Tibial artery (tissue), 4 donors: ENCODE measurements around the gene MACROD2.

Source experiments
- DNase-seq, 2 donors: peaks; one replicate each; pipeline ENCODE4 v3.0.0-alpha.2; 2019
- H3K27ac ChIP-seq, 2 donors: fragments of 200-600 bp; sonication (generic) in 1 of 2; 1 replicate in 1 of 2; 2 replicates in 1 of 2; pipeline ENCODE4 v1.5.1; 2018 to 2019; ENCODE audit warnings: mild to moderate bottlenecking in 1 of 2
- H3K27me3 ChIP-seq, 2 donors: fragments of 200-600 bp; sonication (generic) in 1 of 2; one replicate each; pipeline versions ENCODE4 v1.5.1 to v1.6.0; 2016 to 2019
- H3K36me3 ChIP-seq, 3 donors: fragments of 200-600 bp; sonication (generic) in 2 of 3; one replicate each; pipeline ENCODE4 v1.5.1; 2016 to 2019; ENCODE audit warnings: mild to moderate bottlenecking in 2 of 3
- H3K4me1 ChIP-seq, 4 donors: fragments of 200-600 bp; sonication (generic) in 2 of 4; 1 replicate in 3 of 4; 2 replicates in 1 of 4; pipeline ENCODE4 v1.5.1; 2016 to 2019
- H3K4me3 ChIP-seq, 2 donors: fragments of 200-600 bp; sonication (generic) in 1 of 2; 1 replicate in 1 of 2; 2 replicates in 1 of 2; pipeline ENCODE4 v1.5.1; 2018 to 2019; ENCODE audit warnings: mild to moderate bottlenecking in 2 of 2
- H3K9me3 ChIP-seq, 3 donors: fragments of 200-600 bp; sonication (generic) in 1 of 3; one replicate each; pipeline ENCODE4 v1.5.1; 2016 to 2019
- CTCF ChIP-seq, 2 experiments: fragments of 200-600 bp in 1 of 2; fragments of 450-650 bp in 1 of 2; IDR thresholded peaks; one replicate each; pipeline ENCODE4 v1.5.1; 2017 to 2019; ENCODE audit warnings: antibody characterized with exemption in 2 of 2, mild to moderate bottlenecking in 1 of 2, moderate library complexity in 1 of 2
- intact Hi-C: fragments of 100-400 bp; cut with DNase I; formaldehyde crosslinking; loops from one replicate; pipeline ENCODE4 v1.15.0; 2023; ENCODE audit warnings: low total_unique reads

The MACROD2 gene

GRCh38 chr20:14723614-14724013, 728.3 kb downstream of the MACROD2 start:
- H3K36me3 ChIP-seq = no peaks in the 10 kb centered on the region
- TF ChIP-seq CTCF (IDR thresholded peaks at IDR 0.05) = no peak
- H3K27me3 ChIP-seq = no peaks in the 10 kb centered on the region
- H3K4me3 ChIP-seq = no peak overlapping the region
- no peak overlapping the region for H3K27ac ChIP-seq
- intact Hi-C loops = no loop called here
- no peaks in the 10 kb centered on the region for H3K9me3 ChIP-seq
- no peak for DNase-seq
- H3K4me1 ChIP-seq = no peaks in the 10 kb centered on the region

- Histone ChIP-seq H3K27me3 (no peaks in the 10 kb centered on the region), H3K36me3 (no peaks in the 10 kb centered on the region), H3K4me3 (no peak overlapping the region), H3K9me3 (no peaks in the 10 kb centered on the region), H3K27ac (no peak overlapping the region), H3K4me1 (no peaks in the 10 kb centered on the region)
- TF ChIP-seq CTCF (IDR thresholded peaks at IDR 0.05) = no peak
- intact Hi-C loops = no loop called here
- no peak for DNase-seq
Measured at GRCh38 chr20:14724036-14724435, 728.7 kb downstream of the MACROD2 start.

GRCh38 chr20:14724468-14724867, 729.2 kb downstream of the MACROD2 start:
- Histone ChIP-seq H3K36me3 (no peaks in the 10 kb centered on the region), H3K27ac (no peak overlapping the region), H3K4me3 (no peak overlapping the region), H3K9me3 (no peaks in the 10 kb centered on the region), H3K4me1 (no peaks in the 10 kb centered on the region), H3K27me3 (no peaks in the 10 kb centered on the region)
- TF ChIP-seq CTCF (IDR thresholded peaks at IDR 0.05) = no peak
- intact Hi-C loops = no loop called here
- no peak for DNase-seq

- no peaks in the 10 kb centered on the region for H3K27me3 ChIP-seq
- no peak for DNase-seq
- no peak for TF ChIP-seq CTCF (IDR thresholded peaks at IDR 0.05)
- no peaks in the 10 kb centered on the region for H3K9me3 ChIP-seq
- H3K4me3 ChIP-seq = no peak overlapping the region
- no peaks in the 10 kb centered on the region for H3K4me1 ChIP-seq
- intact Hi-C loops = no loop called here
- H3K36me3 ChIP-seq = no peaks in the 10 kb centered on the region
- H3K27ac ChIP-seq = no peak overlapping the region
Measured at GRCh38 chr20:14726591-14726990, 731.3 kb downstream of the MACROD2 start.

- DNase-seq = no peak
- intact Hi-C loops = no loop called here
- Histone ChIP-seq H3K36me3 (no peaks in the 10 kb centered on the region), H3K4me1 (no peaks in the 10 kb centered on the region), H3K27ac (no peak overlapping the region), H3K27me3 (no peaks in the 10 kb centered on the region), H3K4me3 (no peak overlapping the region), H3K9me3 (no peaks in the 10 kb centered on the region)
- no peak for TF ChIP-seq CTCF (IDR thresholded peaks at IDR 0.05)
Measured at GRCh38 chr20:14727485-14728150, 732.3 kb downstream of the MACROD2 start.

- Histone ChIP-seq H3K9me3 (no peaks in the 10 kb centered on the region), H3K27ac (no peak overlapping the region), H3K4me3 (no peak overlapping the region), H3K27me3 (no peaks in the 10 kb centered on the region), H3K36me3 (no peaks in the 10 kb centered on the region), H3K4me1 (no peaks in the 10 kb centered on the region)
- no peak for TF ChIP-seq CTCF (IDR thresholded peaks at IDR 0.05)
- no peak for DNase-seq
- intact Hi-C loops = no loop called here
Measured at GRCh38 chr20:14729390-14729789, 734.1 kb downstream of the MACROD2 start.
